Measurements from ENCODE around the gene WRAP73. TPM values are rescaled to one million over a fixed set of nuclear protein-coding genes. Genes with fewer than 3 reads are reported as not detected.

WRAP73 gene
- total RNA-seq, 1 donor from 2014 or later, result 21.6 TPM

DNA sequence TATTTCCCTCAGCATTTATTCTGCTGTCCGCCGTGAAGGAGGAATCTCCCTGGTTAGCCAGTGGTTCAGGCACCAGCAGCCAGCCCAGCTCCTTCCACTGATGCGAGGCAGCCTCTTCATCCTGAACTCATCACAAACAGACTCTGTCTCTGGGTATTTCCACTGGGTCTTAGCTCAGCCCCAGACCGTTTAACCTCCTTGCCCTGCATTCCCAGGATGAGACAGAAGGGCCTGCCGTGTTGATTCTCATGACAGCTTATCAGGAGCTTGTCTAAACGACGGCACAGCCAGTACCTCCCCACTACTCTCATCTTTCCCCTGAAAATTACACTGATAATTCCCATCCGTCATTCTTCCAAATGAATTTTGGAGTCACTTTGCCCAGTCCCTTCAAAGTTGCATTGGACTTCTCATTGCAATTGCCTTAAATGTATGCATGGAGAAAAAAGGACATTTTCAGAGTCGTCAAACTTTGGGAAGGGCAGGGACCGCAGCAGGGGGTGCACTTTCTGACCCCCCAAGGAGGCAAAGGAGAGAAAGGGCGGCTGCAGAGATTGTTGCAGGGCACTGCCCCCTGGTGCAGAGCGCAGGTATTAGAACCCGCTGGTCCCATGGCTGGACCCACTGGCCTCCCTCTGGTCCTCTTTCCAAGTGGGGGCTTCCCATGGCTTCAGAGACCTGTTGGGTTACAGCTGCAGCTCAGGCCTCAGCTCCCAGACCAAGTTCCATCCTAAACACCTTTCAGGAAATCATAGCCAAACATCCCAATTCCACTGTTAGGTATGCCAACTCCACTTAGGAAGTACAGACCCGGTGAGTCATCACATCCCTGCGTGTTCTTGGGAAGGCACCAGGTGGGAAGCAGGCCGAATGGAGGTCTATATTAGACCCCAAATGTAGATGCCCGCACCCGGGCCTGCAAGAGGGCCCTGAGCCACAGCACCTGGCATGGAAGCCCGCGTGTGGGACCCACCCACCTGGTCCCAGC, 34.9 kb downstream of the WRAP73 start:
- DNase-seq (ENCODE audit: low spot score), result no peak

DNA sequence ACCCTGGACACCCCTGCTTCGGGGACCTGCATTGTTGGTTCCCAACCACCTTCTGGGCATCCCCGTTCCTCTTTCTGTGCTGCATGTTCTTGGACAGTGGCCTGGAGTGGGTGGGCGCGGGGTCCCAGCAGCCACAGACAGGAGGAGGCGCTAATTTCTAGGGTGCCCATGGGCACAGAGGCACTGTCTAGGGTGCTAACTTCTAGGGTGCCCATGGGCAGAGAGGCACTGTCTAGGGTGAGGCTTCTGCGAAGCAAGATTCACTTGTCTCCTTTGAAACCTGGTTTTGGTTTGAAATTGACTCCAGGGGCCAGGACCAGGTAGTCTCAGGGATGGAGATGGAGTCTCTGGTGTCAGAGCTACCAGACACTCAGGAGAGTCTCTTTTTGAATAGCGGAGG, 37.8 kb downstream of the WRAP73 start:
- no peak for DNase-seq (ENCODE audit: low spot score)

DNA sequence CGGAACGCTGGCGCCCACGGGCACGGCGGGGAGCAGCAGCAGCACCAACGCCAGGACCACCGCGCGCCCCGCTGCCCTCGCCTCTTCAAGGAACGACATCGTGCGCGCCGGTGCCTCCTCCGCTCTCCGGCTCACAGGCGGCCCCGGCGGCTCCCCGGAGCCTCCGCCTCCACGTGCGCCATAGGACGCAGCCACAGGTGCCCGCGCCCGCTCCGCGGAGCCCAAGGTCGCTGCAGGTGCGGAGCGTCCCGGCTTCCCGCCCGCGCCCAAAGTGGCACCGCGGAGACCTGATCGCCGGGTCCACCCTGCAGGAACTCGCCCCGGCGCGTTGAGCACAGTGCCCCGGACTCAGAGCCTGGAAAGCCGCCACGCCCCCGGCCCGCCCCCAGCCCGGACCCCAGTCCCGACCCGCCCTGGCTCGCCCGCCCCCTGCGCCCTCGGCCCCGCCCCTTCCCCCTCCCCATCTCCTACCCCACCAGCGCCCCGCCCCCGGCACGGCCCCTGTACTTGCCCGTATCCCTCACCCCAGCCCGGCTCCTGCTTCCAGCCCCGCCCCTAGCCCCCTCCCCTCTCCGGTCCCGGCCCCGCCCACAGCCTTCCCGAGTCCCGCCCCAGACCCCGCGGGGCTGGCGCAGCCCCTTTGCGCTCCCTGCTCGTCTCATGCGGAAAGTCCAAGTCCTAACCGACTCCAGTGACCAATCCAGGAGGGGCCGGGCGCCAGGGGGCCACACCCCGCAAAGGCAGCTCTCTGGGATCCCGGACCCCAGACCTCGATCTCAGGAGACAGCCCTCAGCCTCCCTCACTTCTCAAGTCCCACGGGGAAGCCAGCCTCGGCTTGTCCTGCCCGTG, 38.5 kb downstream of the WRAP73 start, which contains the start of gene MEGF6:
Gene MEGF6, minus strand, starts transcription at position 339 of the 850 bp plus-strand sequence. Its CDS starts 240 bp downstream, at position 99.
- DNase-seq (ENCODE audit: low spot score), result peak; percentile 57

DNA sequence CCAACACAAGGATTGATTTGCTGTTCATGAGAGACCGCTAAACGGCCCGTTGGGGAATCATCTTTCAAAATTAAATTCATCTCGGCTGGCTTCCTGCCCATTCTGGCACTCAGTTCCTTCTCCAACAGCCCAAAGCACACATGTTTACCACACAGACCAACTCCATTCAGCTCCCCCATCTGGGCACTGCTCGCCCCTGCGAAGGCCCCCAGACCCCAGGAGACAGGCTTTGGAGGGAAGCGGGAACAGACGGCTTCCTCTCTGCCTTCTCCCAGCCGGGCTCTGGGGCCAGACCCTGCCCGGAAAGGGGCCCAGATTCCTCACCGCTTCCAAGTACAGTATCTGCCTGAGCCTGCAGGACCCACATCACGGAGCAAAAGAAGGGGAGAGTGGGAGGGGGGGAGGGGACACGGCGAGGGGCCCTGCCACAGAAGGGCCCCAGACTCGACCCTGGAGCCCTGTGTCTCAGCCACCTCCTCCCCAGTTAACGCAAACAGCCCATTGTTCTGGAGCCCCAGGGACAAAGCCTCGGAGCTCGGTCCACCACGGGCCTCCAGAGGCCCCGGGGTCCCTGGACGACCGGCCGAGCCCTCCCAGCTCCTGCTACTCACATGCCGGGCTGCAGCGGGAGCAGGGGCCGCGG, 39.3 kb downstream of the WRAP73 start:
- DNase-seq (ENCODE audit: low spot score), result no peak

DNA sequence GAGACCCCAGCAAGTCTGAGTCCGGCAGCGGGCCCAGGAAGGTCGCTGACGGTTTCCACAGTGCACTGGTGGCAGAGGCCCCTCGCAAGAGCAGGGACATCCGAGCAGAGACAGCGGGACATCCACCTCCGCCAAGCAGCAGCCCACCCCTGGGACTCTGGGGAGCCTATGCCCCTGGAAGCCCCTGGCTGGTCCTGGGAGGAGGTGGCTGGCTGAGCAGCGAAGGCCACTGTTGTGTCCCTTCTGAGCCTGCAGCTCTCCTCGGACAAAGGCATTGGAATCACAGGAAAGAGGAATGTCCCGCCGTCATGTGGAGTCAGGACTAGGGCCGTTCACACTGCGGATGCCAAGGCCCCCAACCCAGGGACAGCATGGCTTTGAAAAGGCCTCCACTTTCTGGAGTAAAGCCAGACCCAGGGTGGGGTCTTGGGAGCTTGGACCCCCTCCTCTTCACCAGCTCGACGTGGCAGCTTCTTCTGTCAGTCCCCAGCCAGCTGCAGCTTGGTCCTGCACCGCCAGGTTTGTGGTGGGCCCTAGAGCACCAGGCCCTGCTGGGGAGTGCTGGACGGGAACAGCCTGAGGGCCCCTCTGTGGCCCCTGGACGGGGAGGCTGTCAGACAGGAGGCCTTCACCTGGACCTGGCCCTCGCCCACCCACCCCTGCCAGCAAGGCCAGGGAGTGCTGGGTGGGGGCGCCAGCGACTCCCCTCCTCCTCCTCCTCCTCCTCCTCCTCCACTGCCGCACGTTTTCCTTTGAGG, 40.0 kb downstream of the WRAP73 start:
- DNase-seq (ENCODE audit: low spot score), result no peak

DNA sequence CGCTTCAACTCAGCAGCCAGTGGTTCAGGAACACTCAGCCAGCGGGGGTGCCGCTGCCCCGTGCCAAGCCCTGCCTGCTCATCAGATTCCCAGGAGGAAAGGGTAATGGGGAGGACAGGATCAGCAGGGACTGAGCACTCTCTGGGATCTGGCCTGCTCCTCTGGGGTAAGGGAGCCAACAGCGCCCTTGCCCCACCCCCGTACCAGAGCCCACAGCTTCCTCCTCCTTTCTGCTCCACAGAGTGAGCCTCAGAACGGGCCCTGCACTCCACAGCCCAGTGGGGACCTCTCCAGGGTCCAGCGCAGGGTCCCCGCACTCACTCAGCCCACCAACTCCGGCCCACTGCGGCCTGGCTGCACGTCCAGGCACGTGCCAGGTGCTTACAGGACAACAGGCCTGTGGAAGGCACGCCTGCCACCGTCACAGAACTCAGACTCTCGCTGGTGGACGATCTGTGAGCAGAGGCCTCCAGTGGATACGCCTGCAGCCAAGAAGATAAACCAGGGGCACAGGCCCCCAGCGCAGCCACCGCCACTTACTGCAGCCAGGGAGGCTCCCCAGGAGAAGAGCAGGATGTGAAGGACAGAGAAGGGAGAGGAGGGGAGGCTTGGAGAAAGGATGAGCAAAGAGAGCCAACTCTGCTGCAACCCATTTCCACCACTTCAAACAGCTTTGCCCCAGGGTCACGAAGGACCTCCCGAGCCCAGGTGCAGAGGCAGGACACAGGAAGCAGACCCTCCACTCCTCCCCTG, 40.7 kb downstream of the WRAP73 start:
- no peak for DNase-seq (ENCODE audit: low spot score)

DNA sequence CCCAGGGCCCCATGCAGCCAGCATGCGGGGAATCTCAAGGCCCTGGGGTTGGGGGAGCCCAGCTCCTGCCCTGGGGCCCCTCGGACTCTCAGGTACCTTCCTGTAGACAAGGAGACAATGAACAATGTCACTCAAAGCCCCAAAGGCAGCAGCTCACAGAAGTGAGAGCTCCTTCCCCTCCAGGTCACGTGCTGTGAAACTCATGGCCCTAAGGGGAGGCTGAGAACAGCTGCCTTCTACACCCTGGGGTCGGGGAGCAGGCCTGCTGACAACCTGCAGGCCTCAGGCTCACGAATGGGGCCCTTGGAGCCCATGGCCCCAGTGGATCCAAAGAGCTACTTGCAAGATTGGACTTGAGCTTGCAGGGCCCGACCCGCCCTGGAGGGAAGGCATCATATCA, 41.7 kb downstream of the WRAP73 start:
- DNase-seq (ENCODE audit: low spot score), result no peak

DNA sequence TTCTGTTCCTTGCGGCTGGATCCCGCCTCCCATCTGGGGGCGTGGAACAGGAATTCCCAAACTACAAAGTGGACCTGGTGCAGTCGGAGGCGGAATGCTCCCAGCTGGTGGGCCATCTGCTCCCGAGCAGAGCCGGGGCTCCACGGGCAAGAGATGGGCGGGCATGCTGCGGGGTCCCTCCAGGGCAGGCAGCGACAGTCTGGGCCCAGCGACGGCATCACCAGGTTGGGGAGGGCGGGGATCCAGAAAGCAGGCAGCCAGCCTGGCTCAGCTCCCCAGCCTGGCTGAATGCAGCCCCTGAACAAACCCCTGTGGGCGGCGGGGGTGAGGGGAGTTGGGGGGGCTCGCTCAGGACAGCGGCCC, 42.2 kb downstream of the WRAP73 start:
- no peak for DNase-seq (ENCODE audit: low spot score)

DNA sequence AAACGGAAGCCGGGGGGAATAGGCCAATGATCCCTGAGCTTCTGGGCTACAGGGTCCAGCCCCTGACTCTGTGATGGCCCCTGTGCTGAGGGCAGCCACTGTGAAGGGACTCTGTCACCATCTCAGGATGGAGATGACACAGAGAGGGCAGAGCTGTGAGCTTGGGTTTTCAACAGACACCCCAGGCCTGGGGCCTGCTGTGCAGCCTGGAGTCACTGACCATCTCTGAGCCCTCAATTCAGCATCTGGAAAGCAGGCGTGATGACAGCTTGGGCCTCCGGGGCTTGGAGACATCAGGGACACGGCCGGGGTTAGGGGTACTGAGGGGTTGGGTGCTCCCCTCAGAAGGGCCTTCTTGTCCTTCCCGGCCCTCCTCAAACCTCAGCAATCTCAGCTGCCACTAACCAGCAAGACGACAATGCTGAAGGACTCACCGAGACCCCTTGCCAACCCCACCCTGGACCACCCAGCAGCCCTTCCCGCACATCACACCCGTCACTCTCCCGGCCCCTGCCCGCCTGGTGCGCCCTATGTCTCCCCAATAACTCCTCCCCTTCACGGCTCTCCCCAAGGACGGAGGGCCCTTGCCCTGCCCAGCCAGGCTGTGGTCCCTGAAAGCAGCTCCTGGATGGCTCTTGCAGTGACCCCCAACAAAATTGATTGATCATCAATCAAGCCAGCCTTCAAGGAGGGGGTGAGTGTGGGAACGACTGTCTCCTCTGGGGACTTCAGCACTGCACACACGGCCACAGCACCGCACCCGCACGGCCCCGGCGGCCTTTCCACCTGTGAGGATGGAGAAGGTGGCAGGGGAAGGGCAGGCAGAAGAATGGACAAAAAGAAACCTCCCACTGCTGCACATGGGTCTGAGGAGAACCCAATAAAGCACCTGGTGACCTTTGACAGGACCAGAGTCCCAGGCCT, 42.9 kb downstream of the WRAP73 start:
- DNase-seq (ENCODE audit: low spot score), result no peak

DNA sequence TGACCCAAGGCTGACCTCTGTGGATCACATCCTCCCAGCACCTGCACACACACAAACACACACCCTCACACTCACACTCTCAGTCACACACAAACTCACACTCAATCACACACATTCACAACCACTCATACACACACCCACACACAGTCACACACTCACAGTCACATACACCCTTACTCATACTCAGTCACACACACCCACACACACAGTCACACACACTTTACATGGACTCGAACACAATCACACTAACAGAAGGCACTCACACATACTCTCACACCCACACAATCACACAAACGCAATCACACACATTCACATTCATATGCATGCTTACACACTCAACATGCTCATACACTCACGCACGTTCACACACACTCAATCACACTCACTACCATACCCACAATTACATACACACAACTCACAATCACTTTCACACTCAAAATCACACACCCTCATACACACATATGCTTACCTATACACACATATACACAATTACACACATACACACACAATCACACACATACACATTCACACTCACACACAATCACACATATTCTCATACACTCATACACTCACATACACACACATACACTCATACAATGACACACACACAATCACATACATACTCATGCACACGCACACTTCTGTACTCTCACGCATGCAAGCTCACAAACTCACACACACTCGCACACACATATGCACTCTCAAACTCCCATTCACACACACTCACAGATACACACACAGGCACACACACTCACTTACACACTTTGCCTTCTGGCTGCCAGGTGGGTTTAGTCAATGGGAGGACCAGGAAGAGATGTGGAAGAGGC, 44.7 kb downstream of the WRAP73 start:
- no peak for DNase-seq (ENCODE audit: low spot score)

DNA sequence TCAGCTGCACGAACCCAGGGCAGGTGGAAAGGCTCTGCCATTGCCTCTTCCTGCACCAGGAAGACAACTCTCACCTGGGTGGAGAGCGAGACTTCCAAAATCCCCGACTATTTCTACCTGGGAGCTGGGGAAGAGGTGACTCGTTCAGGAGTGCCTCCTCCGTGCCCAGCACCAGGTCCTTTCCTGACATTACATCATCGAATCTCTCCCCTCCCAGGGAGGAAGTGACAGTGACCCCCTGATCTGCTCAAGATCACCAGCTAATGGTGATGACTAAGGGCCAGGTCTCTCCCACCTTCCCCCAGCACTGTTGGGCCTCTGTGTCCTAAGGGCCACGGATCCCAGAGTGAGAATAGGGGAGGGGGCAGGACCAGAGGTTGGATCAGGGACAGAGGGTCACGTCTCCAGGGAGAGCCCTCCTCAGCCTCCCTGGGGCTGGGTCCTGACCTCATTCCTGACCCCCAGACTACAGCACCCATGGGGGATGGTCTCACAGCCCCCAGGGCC, 45.4 kb downstream of the WRAP73 start:
- DNase-seq (ENCODE audit: low spot score), result no peak

DNA sequence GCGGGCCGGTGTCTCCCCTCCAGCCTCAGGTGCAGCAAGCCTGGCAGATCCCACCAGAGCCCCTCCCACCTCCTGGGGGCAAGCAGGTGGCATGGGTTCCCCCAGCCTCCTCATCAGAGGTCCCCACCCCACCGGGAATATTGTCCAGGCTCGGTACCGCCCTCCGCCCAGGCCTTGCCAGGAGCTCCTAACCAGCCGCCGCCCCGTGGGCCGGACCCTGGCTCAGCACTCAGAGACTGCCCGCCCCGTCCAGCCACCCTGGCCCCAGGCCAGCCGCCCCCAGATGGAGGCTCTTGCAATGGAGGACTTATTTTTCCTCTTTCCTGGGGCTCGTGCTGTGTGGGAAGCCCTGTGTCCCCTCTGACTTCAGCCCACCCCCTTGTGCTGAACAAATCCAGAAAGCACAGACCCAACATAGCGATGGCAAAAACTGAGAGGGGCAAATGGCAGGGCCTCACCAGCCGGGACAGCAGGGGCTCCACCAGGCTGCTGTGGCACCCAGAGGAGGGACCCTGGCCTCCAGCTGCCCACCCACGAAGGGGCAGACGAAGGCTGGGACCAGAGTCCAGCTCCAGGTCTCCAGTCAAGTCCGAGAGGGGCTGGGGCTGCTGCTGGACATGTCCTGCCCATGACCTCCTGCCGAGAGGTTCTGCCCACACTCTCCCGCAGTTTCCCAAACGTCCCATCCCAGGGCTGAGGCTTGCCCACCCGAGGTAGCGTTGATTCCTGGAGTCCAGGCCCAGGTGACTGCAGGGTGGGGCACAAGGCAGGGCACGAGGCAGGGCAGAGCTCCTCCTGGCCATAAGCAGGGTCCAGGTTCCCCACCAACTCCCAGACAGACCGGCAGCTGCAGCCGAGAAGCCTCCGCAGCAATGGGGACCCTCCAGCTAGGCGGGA, 46.1 kb downstream of the WRAP73 start:
- DNase-seq (ENCODE audit: low spot score), result no peak

DNA sequence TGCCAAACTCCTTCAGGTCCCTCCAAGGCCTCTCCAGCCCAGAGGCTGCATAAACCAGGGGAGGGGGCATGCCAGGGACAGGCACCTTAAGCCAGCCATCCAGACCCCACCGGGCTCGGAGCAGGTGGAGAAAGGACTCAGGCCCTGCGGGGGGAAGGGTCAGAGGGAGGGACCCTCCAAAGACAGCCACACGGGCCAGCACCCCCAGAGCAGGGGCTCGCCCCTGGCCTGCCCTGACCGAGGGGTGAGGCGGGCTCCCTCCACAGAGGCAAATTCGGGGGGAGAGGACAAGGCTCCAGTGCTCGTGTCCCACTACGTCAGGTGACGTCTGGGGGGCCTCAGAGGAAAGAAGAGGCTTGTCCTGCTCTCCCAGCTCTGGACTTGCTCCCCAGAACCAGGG, 46.7 kb downstream of the WRAP73 start:
- no peak for DNase-seq (ENCODE audit: low spot score)

DNA sequence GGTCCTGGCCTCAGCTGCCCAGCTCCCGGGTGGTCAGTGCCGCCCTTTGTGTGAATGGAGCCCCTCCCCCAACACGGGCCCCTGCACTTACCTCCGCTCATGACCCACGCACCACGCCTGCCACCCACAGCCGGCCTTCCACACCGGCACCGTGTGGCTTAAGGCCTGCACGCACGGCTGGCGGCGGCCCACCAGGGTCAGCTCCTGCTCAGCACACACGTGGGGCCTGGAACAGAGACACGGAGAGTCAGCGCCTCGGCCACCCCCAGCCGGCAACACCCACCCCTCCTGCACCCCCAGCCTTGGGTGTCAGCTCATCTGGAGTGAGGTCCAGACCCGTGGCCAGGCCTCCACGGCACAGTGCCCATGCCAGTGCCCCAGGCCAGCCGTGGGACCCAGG, 47.5 kb downstream of the WRAP73 start:
- DNase-seq (ENCODE audit: low spot score), result no peak

DNA sequence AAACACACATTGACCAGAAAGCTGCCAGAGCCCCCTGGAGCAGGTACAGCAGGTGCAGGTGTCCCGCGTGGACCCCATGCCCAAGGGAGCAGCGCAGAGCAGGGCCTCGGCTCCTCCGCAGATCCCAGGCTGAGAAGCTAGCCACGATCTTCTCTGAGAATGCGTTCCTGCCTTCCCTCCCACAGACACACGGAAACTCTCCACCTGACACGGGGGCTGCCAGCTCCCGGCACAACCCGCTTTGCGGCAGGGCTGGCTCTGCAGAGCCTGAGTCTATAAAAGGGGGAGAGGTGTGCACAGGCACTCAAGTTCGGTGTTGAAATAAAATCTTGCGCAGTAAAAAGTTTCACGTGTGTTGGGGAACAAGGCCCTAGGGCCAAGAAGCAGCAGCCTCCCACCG, 48.2 kb downstream of the WRAP73 start:
- DNase-seq (ENCODE audit: low spot score), result no peak

DNA sequence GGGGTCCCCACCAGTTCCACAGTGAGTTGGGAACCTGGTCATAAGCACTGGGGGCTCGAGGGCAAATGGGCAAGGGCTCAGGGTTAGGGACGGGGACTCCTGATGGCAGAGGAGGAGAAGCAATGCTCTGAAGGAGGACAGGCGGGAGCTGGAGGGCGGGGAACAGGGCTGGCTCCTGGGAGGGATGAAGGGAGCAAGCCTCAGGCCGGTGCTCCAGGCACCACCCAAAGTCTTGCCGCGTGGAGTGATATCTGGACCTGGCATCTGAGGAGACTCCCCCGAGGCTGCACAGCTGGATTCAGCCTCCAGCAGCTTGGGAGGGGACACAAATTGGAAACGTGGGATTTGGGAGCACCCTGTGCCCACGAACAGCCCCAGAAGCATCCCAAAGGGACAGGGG, 49.5 kb downstream of the WRAP73 start:
- no peak for DNase-seq (ENCODE audit: low spot score)

DNA sequence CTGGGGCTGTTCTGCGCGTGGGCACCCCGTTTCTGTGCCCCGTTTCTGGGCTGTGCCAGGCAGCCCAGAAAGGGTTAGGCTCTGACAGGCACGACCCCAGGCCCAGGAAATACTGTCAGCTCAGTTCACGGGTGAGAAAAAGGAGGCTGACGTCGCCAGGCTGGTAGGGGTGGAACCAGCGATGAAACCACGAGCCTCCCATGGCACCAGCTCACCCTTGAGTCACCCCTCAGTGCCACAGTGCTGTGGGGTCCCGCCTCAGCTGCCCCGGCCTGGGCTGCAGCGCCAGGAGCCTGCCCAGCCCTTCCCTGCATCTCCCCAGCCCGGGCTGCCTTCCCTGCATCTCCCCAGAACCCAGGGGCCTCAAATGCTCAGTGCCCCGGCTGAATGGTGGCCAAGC, 50.1 kb downstream of the WRAP73 start:
- DNase-seq (ENCODE audit: low spot score), result no peak
